HUES64 (cell line): ENCODE measurements around the gene C4orf50. TPM values are rescaled to one million over a fixed set of nuclear protein-coding genes. Genes with fewer than 3 reads are reported as not detected.

Source experiments
- H3K27ac ChIP-seq: 2 replicates; pipeline ENCODE4 v1.7.0; 2013; ENCODE audit warnings: low read depth, low read length, inconsistent platforms
- H3K27me3 ChIP-seq: 2 replicates; pipeline ENCODE4 v1.6.1; 2013; ENCODE audit warnings: mild to moderate bottlenecking, low read length; ENCODE audit not compliant: insufficient read depth
- H3K36me3 ChIP-seq: 2 replicates; pipeline ENCODE4 v1.6.1; 2013; ENCODE audit warnings: mild to moderate bottlenecking, low read length; ENCODE audit not compliant: insufficient read depth
- H3K4me1 ChIP-seq: 2 replicates; pipeline ENCODE4 v1.6.1; 2013; ENCODE audit warnings: mild to moderate bottlenecking, low read length, moderate library complexity; ENCODE audit not compliant: insufficient read depth
- H3K4me3 ChIP-seq: 2 replicates; pipeline ENCODE4 v1.5.1; 2013; ENCODE audit warnings: mild to moderate bottlenecking, low read length, moderate library complexity
- H3K9ac ChIP-seq: 2 replicates; pipeline ENCODE4 v1.6.1; 2013; ENCODE audit warnings: mild to moderate bottlenecking, low read depth, low read length
- H3K9me3 ChIP-seq: 2 replicates; pipeline ENCODE4 v1.6.1; 2013; ENCODE audit warnings: low read depth, low read length; ENCODE audit not compliant: insufficient read depth
- WGBS: fragments of 150-250, 120-280 bp; methylation state at CpG from one replicate; pipeline ENCODE4 v1.1.7; 2013; ENCODE audit warnings: missing lambda C conversion rate; 5-methylcytosine and 5-hydroxymethylcytosine counted together
- polyA plus RNA-seq, 2 experiments: library from polyadenylated mRNA; stranded (reverse); fragments of 50-300 nt; gene quantifications; one replicate each; pipeline ENCODE4 v1.2.3, GENCODE V29; 2013

Gene C4orf50
- polyA plus RNA-seq (2013, experiment 1 of 2), result 0.15 TPM
- polyA plus RNA-seq (2013, experiment 2 of 2), result 0.19 TPM

DNA sequence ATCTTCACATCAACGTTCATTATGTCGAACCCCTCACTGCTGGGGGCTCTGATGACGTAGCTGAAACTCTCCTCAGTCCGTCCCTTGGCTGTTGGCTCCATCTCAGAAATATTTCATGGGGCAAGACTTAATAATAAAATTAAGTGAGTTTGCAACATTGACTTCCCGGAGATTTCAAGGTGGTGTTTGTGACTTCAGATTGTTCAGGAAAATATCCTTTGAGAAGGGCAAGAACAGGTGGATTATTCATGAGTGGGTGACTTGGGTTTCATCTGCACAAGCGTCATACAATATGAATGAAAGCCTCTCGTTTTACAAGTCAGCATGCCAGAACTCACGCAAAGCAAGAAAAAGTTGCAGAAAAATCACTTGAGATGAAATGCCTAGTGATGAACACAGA, at the start of gene C4orf50:
Gene C4orf50 (minus strand): TSS at position 101 of the 400 bp plus-strand sequence.
- 91% methylated on average over 8 of the region's 8 CpGs for WGBS
- no peaks in the 10 kb centered on the region for H3K36me3 ChIP-seq
- H3K9ac ChIP-seq, result no peak within 1 kb of the TSS
- no peaks in the 10 kb centered on the region for H3K9me3 ChIP-seq
- no peak within 1 kb of the TSS for H3K27ac ChIP-seq
- no peaks in the 10 kb centered on the region for H3K27me3 ChIP-seq
- no peak within 1 kb of the TSS for H3K4me3 ChIP-seq
- H3K4me1 ChIP-seq, result peaks cover 5% of the 10 kb centered on the region; the same call in 1 of the 2 replicates

DNA sequence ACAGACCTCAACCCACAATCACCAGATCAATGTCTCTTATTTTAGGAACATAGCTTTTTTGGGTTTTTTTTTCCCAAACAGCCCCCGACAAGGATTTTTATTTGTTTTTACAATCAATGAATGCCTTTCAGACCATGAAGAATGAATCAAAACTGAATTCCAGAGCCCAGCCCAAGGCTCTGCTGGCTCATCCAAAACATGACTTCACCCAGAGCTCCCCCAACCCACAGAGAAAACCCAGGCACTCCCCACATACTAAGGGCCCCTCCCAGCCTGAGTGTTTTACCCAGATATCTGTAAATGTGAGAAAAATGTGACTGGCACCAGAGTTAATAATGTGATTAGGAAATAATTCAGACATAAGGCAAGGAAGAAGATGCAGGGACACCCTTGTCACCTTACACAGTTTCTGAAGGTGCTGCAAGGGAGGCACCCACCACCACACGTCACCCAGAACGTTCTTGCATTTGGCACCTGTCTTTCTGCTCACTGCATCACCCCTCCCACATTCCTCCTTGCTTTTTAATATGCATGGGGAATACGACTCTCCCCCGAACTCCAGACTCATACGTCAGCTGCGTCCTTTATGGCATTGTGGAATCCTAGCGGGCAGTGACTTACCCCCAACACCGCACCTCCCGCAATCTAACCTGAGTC, 47.8 kb upstream of the C4orf50 start:
- no peak overlapping the region for H3K27ac ChIP-seq
- no peaks in the 10 kb centered on the region for H3K27me3 ChIP-seq
- WGBS, result 92% methylated on average over 10 of the region's 10 CpGs
- no peaks in the 10 kb centered on the region for H3K36me3 ChIP-seq
- no peak overlapping the region for H3K4me3 ChIP-seq
- H3K4me1 ChIP-seq, result no peaks in the 10 kb centered on the region
- no peaks in the 10 kb centered on the region for H3K9me3 ChIP-seq
- H3K9ac ChIP-seq, result no peak overlapping the region

DNA sequence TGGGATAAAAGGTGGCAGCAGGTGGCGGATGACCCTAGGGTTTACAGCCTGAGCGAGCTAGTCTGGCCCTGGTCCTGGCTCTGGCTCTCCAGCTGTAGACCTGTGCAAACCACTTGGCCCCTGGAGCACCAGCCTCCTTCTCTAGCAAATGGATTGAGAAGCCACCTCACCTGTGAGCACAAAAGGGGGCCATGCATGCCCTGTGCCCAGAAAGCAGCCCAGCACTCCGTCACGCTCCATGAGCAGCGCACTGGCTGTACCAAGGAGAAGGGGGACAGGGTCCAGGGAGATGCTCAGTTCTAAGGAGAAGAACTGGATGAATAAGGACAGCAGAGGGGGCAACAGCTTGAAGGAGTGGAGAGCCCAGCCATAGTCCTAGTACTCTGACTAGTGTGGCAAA, 46.9 kb upstream of the C4orf50 start:
- 94% methylated on average over 5 of the region's 5 CpGs for WGBS
- no peak overlapping the region for H3K4me3 ChIP-seq
- no peaks in the 10 kb centered on the region for H3K36me3 ChIP-seq
- no peak overlapping the region for H3K9ac ChIP-seq
- no peak overlapping the region for H3K27ac ChIP-seq
- H3K27me3 ChIP-seq, result no peaks in the 10 kb centered on the region
- no peaks in the 10 kb centered on the region for H3K4me1 ChIP-seq
- peaks cover 4% of the 10 kb centered on the region; the same call in 1 of the 2 replicates for H3K9me3 ChIP-seq

DNA sequence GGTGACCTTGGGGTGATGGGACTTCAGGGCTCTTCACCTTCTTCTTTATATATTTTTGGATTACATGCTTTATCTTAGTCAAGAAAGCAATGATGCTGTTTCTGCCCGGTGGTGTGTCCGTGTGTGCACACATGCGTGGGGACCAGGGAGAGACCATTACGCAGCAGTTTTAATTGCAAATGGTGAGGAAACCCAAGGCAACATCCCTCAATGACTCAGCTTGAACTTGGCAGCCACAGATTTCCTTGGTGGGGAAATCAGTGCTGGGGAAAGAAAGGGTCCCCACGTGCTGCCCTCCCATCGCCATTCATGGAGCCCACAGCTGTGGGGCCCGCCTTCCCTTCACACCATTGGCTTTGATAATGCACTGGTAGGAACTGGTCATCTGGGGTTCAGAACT, 46.2 kb upstream of the C4orf50 start:
- H3K36me3 ChIP-seq, result no peaks in the 10 kb centered on the region
- 95% methylated on average over 7 of the region's 7 CpGs for WGBS
- H3K27me3 ChIP-seq, result no peaks in the 10 kb centered on the region
- H3K4me1 ChIP-seq, result no peaks in the 10 kb centered on the region
- no peak overlapping the region for H3K9ac ChIP-seq
- no peak overlapping the region for H3K4me3 ChIP-seq
- no peak overlapping the region for H3K27ac ChIP-seq
- H3K9me3 ChIP-seq, result peaks cover 12% of the 10 kb centered on the region

DNA sequence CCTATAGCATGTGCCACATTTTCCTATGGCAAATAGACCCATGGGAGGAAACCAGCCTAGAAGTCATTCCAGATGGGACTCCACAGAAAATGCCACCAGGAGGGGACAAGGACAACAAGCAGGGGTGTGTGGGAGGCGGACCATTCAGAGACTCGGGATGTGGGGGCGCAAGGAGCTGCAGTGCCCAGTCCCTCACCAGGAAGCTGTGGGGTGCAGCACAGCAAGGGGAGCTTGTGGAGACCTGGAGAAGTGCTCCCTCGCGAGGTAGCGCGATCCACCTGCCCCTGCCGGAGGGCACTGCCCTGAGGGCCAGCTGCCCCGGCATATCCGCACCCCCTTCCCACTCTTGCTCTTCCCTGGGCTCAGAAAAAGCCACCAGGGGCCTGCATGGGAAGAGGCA, 45.5 kb upstream of the C4orf50 start:
- no peaks in the 10 kb centered on the region for H3K4me1 ChIP-seq
- H3K27ac ChIP-seq, result no peak overlapping the region
- H3K9ac ChIP-seq, result no peak overlapping the region
- H3K4me3 ChIP-seq, result no peak overlapping the region
- H3K27me3 ChIP-seq, result no peaks in the 10 kb centered on the region
- H3K36me3 ChIP-seq, result no peaks in the 10 kb centered on the region
- peaks cover 19% of the 10 kb centered on the region for H3K9me3 ChIP-seq
- 93% methylated on average over 10 of the region's 10 CpGs for WGBS

DNA sequence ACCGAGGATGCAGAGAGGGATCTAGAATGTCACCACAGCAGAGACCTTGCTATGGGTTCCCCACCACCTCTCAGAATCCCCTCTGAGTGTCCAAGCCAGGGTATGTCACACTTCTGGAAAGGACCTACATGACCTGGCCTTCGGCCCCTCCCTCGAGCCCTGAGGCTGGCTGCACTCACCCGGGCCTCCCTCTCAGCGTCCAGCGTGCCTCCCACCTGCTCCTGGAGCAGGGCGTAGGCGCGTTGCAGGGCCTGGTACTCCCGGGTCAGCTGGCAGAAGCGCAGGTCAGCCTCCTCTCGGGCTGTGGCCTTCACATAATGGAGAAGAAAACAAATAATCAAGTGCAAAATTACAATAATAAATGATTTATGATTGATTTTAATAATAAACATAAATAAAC, 43.9 kb upstream of the C4orf50 start:
- Histone ChIP-seq H3K27me3 (no peaks in the 10 kb centered on the region), H3K4me3 (no peak overlapping the region), H3K36me3 (no peaks in the 10 kb centered on the region), H3K4me1 (no peaks in the 10 kb centered on the region), H3K9ac (no peak overlapping the region), H3K9me3 (peaks cover 34% of the 10 kb centered on the region), H3K27ac (no peak overlapping the region)
- 95% methylated on average over 12 of the region's 12 CpGs for WGBS

- Histone ChIP-seq H3K36me3 (no peaks in the 10 kb centered on the region), H3K9ac (no peak overlapping the region), H3K4me1 (no peaks in the 10 kb centered on the region), H3K9me3 (peaks cover 37% of the 10 kb centered on the region), H3K27ac (no peak overlapping the region), H3K27me3 (no peaks in the 10 kb centered on the region), H3K4me3 (no peak overlapping the region)
- WGBS, result 91% methylated on average over 7 of the region's 7 CpGs
Observed at GRCh38 chr4:6059375-6059805, 41.2 kb upstream of the C4orf50 start.

GRCh38 chr4:6058531-6059374, 40.5 kb upstream of the C4orf50 start:
- Histone ChIP-seq H3K27me3 (no peaks in the 10 kb centered on the region), H3K9me3 (peaks cover 37% of the 10 kb centered on the region), H3K4me3 (no peak overlapping the region), H3K4me1 (no peaks in the 10 kb centered on the region), H3K9ac (no peak overlapping the region), H3K36me3 (no peaks in the 10 kb centered on the region), H3K27ac (no peak overlapping the region)
- 95% methylated on average over 12 of the region's 12 CpGs for WGBS

- WGBS, result 95% methylated on average over 14 of the region's 15 CpGs
- Histone ChIP-seq H3K4me3 (no peak overlapping the region), H3K27ac (no peak overlapping the region), H3K4me1 (no peaks in the 10 kb centered on the region), H3K9ac (no peak overlapping the region), H3K27me3 (no peaks in the 10 kb centered on the region), H3K36me3 (no peaks in the 10 kb centered on the region), H3K9me3 (peaks cover 37% of the 10 kb centered on the region)
Observed at GRCh38 chr4:6056976-6057766, 38.9 kb upstream of the C4orf50 start.

DNA sequence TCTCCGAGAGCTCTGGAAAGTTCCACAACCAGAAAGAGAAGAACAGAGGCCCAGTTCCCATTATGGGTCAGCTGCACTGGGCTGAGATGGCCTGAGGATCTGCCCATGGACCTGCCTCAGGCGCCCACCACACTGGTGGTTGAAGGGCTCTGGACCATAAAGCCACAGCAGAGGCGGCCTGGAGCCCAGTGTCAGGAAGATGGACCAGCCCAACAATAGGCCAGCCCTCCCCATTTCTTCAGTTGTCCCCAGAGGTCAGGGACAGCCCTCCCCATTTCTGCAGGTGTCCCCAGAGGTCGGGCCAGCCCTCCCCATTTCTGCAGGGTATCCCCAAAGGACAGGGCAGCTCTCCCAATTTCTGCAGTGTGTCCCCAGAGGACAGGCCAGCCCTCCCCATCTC, 37.2 kb upstream of the C4orf50 start:
- Histone ChIP-seq H3K36me3 (no peaks in the 10 kb centered on the region), H3K27me3 (no peaks in the 10 kb centered on the region), H3K27ac (no peak overlapping the region), H3K9me3 (peaks cover 33% of the 10 kb centered on the region), H3K4me3 (no peak overlapping the region), H3K4me1 (no peaks in the 10 kb centered on the region), H3K9ac (no peak overlapping the region)
- WGBS, result 85% methylated on average over 4 of the region's 4 CpGs

DNA sequence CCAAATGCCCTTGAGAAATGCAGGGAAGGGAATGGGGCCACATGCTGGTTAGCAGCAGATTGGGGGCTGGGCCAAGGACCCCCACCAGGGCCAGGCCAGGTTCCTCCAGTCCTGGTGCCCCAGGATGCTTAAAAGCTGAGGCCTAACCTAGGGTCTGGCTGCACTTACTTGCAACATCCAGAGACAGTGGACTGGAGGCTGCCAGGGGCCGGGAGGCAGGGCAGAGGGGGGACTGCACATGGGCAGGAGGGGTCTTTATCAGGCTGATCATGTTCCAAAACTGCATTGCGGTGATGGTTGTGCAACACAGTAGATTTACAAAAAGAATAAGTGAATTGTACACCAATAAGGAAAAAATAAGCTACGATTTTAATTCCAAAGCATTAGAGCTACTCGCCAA, 36.8 kb upstream of the C4orf50 start:
- WGBS, result 94% methylated on average over 4 of the region's 4 CpGs
- no peak overlapping the region for H3K27ac ChIP-seq
- H3K9ac ChIP-seq, result no peak overlapping the region
- no peaks in the 10 kb centered on the region for H3K36me3 ChIP-seq
- H3K27me3 ChIP-seq, result no peaks in the 10 kb centered on the region
- H3K9me3 ChIP-seq, result peaks cover 31% of the 10 kb centered on the region
- no peak overlapping the region for H3K4me3 ChIP-seq
- H3K4me1 ChIP-seq, result no peaks in the 10 kb centered on the region
